HCT116 (cell line): Measurements from ENCODE around the gene RACGAP1.

Experiments used
- CEBPB ChIP-seq: IDR thresholded peaks from 2 replicates; pipeline ENCODE4 v1.6.1; 2012; ENCODE audit warnings: low read depth
- EZH2 ChIP-seq: fragments of 200-600 bp; sonication (generic); IDR thresholded peaks from 2 replicates; pipeline ENCODE4 v1.6.1; 2017; ENCODE audit warnings: antibody characterized with exemption, mixed run types
- POLR2AphosphoS5 ChIP-seq: IDR thresholded peaks from 2 replicates; pipeline ENCODE4 v1.6.1; 2011; ENCODE audit warnings: mild to moderate bottlenecking, low read depth, low read length, moderate library complexity
- TF ChIP-seq, protein P1 (sequence below), 3 experiments: fragments of 200-600 bp in 1 of 3; sonication (generic) in 1 of 3; IDR thresholded peaks in 2 of 3; conservative IDR thresholded peaks in 1 of 3; 2 replicates each; pipeline ENCODE4 v1.5.1; 2012 to 2017; ENCODE audit warnings: low read depth in 2 of 3, low read length in 2 of 3, antibody characterized with exemption in 1 of 3, borderline replicate concordance in 1 of 3, control low read depth in 1 of 3, mild to moderate bottlenecking in 1 of 3, mixed read lengths in 1 of 3, mixed run types in 1 of 3, moderate library complexity in 1 of 3; ENCODE audit not compliant: insufficient read depth in 1 of 3
- TF ChIP-seq, protein P2 (sequence below): IDR thresholded peaks from 2 replicates; pipeline ENCODE4 v1.6.1; 2012

DNA sequence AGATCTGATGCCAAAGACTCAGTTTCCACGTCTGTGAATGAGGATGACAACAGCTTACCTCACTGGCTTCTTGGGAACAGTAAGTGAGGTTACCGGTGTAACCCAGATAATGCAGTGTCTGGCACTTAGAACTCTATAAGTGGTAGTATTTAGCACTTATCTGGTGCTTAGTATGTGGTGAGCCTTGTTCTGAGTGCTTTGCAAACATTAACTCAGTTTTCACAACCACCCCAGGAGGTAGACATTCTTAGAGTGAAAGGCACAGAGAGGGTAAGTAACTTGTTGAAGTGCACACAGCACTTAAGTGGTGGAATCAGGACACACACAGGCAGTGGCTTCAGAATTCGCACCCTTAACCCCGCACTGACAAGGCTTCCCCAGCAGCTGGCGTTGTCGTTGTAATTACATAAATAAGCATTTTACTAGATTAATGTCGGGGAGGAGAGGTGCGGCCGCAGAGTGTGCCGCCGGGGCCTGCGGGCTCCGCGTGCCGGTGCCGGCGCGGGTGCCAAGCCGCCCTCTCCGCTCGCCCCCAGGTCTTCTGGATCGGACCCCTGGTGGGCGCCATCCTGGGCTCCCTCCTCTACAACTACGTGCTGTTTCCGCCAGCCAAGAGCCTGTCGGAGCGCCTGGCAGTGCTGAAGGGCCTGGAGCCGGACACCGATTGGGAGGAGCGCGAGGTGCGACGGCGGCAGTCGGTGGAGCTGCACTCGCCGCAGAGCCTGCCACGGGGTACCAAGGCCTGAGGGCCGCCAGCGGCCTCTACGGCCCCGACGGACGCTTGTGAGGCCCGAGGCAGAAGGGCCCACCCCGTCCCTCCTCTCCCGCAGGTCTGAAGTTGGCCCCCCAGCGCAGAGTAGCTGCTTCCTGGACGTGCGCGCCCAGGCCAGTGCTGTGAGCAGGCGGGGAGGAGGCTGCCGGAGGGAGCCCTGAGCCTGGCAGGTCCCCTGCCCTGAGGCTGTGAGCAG, 70.1 kb downstream of the RACGAP1 start:
- TF ChIP-seq, protein P1, sequence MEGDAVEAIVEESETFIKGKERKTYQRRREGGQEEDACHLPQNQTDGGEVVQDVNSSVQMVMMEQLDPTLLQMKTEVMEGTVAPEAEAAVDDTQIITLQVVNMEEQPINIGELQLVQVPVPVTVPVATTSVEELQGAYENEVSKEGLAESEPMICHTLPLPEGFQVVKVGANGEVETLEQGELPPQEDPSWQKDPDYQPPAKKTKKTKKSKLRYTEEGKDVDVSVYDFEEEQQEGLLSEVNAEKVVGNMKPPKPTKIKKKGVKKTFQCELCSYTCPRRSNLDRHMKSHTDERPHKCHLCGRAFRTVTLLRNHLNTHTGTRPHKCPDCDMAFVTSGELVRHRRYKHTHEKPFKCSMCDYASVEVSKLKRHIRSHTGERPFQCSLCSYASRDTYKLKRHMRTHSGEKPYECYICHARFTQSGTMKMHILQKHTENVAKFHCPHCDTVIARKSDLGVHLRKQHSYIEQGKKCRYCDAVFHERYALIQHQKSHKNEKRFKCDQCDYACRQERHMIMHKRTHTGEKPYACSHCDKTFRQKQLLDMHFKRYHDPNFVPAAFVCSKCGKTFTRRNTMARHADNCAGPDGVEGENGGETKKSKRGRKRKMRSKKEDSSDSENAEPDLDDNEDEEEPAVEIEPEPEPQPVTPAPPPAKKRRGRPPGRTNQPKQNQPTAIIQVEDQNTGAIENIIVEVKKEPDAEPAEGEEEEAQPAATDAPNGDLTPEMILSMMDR (IDR thresholded peaks at IDR 0.05 in 2 of 3, conservative IDR thresholded peaks at IDR 0.05 in 1 of 3; ENCODE audit: borderline replicate concordance in 1 of 3, insufficient read depth in 1 of 3, low read depth in 2 of 3, low read length in 2 of 3) = no peak
- TF ChIP-seq EZH2 = no peak
- TF ChIP-seq POLR2AphosphoS5 = no peak
- no peak for TF ChIP-seq CEBPB
- TF ChIP-seq, protein P2, sequence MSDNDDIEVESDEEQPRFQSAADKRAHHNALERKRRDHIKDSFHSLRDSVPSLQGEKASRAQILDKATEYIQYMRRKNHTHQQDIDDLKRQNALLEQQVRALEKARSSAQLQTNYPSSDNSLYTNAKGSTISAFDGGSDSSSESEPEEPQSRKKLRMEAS = no peak
